ENCODE results near the gene SEMA6D.

SEMA6D gene

GRCh38 chr15:47792231-47792630, 74.9 kb downstream of the SEMA6D start:
- DNase-seq: no peak

- DNase-seq: no peak
These were observed 77.1 kb downstream of the SEMA6D start for GRCh38 chr15:47794252-47794914.

- no peak for DNase-seq
These were observed 78.6 kb downstream of the SEMA6D start for GRCh38 chr15:47795864-47796263.

GRCh38 chr15:47796339-47796738, 79.0 kb downstream of the SEMA6D start:
- DNase-seq: no peak

GRCh38 chr15:47796830-47797229, 79.5 kb downstream of the SEMA6D start:
- no peak for DNase-seq

GRCh38 chr15:47801522-47801921, 84.2 kb downstream of the SEMA6D start:
- DNase-seq: no peak

GRCh38 chr15:47802216-47802615, 84.9 kb downstream of the SEMA6D start:
- no peak for DNase-seq

- no peak for DNase-seq
These were observed 86.5 kb downstream of the SEMA6D start for GRCh38 chr15:47803767-47804166.

GRCh38 chr15:47804733-47805132, 87.4 kb downstream of the SEMA6D start:
- DNase-seq: no peak

GRCh38 chr15:47806008-47806407, 88.7 kb downstream of the SEMA6D start:
- DNase-seq: no peak

GRCh38 chr15:47811172-47811571, 93.9 kb downstream of the SEMA6D start:
- no peak for DNase-seq

GRCh38 chr15:47812470-47812999, 95.2 kb downstream of the SEMA6D start:
- no peak for DNase-seq

- no peak for DNase-seq
These were observed 96.6 kb downstream of the SEMA6D start for GRCh38 chr15:47813748-47814384.

GRCh38 chr15:47814620-47815019, 97.3 kb downstream of the SEMA6D start:
- no peak for DNase-seq

- DNase-seq: no peak
These were observed 100.8 kb downstream of the SEMA6D start for GRCh38 chr15:47817969-47818548.

GRCh38 chr15:47819158-47819557, 101.9 kb downstream of the SEMA6D start:
- no peak for DNase-seq

GRCh38 chr15:47820057-47820746, 102.9 kb downstream of the SEMA6D start:
- DNase-seq: no peak

GRCh38 chr15:47820747-47821319, 103.5 kb downstream of the SEMA6D start:
- DNase-seq: no peak

- DNase-seq: no peak
These were observed 104.7 kb downstream of the SEMA6D start for GRCh38 chr15:47822048-47822447.
